ENCODE results near the gene PCSK6.

DNA sequence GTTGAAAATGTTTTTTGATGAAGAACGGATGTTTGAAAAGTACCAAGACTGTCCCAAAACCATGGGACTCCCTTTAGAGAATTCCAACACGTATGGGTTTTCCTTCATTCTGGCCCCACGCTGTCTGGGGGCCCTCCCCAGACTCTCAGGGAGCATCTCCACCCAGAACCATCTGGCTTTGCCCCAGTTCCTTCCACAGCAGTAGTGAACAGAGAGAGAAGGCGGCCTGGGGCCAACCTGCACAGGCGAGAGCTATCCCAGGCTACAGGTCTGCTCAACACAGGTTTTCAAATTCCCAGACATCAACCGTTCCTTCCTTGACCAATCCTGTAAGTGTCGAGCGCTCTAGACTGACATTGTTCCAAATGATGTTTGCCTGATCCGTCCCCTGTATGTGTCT lies 101.9 kb downstream of the PCSK6 start:
- TF ChIP-seq EZH2phosphoT487 (IDR thresholded peaks at IDR 0.05; ENCODE audit: borderline replicate concordance), result no peak
- TF ChIP-seq, protein P1, sequence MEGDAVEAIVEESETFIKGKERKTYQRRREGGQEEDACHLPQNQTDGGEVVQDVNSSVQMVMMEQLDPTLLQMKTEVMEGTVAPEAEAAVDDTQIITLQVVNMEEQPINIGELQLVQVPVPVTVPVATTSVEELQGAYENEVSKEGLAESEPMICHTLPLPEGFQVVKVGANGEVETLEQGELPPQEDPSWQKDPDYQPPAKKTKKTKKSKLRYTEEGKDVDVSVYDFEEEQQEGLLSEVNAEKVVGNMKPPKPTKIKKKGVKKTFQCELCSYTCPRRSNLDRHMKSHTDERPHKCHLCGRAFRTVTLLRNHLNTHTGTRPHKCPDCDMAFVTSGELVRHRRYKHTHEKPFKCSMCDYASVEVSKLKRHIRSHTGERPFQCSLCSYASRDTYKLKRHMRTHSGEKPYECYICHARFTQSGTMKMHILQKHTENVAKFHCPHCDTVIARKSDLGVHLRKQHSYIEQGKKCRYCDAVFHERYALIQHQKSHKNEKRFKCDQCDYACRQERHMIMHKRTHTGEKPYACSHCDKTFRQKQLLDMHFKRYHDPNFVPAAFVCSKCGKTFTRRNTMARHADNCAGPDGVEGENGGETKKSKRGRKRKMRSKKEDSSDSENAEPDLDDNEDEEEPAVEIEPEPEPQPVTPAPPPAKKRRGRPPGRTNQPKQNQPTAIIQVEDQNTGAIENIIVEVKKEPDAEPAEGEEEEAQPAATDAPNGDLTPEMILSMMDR (conservative IDR thresholded peaks at IDR 0.05; ENCODE audit: low read length), result no peak
